Esophagus squamous epithelium (tissue), 4 donors: ENCODE measurements around the gene CLASP2.

Experiments
- CTCF ChIP-seq, 6 experiments: fragments of 450-650 bp in 4 of 6; fragments of 200-600 bp in 2 of 6; sonication (generic) in 2 of 6; IDR thresholded peaks; one replicate each; pipeline ENCODE4 v1.5.1; 2016 to 2019; ENCODE audit warnings: antibody characterized with exemption in 6 of 6, mild to moderate bottlenecking in 4 of 6, moderate library complexity in 4 of 6
- POLR2A ChIP-seq, 4 donors: fragments of 450-650 bp; IDR thresholded peaks; one replicate each; pipeline ENCODE4 v1.6.1; 2017; ENCODE audit warnings: antibody characterized with exemption in 4 of 4, mild to moderate bottlenecking in 4 of 4, moderate library complexity in 3 of 4

DNA sequence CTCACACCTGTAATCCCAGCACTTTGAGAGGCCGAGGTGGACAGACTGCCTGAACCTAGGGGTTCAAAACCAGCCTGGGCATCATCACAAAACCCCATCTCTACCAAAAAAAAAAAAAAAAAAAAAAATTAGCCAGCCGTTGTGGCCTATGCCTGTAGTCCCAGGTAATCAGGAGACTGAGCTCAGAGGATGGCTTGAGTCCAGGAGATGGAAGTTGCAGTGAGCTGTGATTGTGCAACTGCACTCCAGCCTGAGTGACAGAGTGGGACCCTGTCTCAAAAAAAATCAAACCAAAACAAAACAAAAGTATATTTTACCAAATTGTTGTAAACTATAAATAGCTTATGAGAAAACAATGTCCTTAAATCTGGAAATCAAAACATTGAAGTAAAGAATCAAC lies 243.2 kb downstream of the CLASP2 start:
- TF ChIP-seq CTCF (IDR thresholded peaks at IDR 0.05) = no peak
- no peak for TF ChIP-seq POLR2A (IDR thresholded peaks at IDR 0.05)
